Sigmoid colon (tissue), 7 donors: Measurements from ENCODE around the gene BAK1. TPM values are rescaled to one million over a fixed set of nuclear protein-coding genes. Genes with fewer than 3 reads are reported as not detected.

Experiments used
- polyA plus RNA-seq, 3 donors: library from polyadenylated mRNA; stranded (reverse); fragments of 200-250 nt; gene quantifications; one replicate each; pipeline ENCODE4 v1.2.3, GENCODE V29; 2013
- small RNA-seq, 3 donors: library from RNA; depleted of rRNA; stranded (forward); fragments of <200 nt; gene quantifications; one replicate each; pipeline ENCODE3, GENCODE V24; 2016
- total RNA-seq, 4 donors: library from RNA; depleted of rRNA; stranded (reverse); fragments of >200 nt; gene quantifications; one replicate each; pipeline ENCODE4 v1.1.0, GENCODE V29; 2016
- donor health status: healthy with polysubstance abuse.
- donor health status: Bipolar disorder and iron deficiency.
- donor health status: healthy.

Gene BAK1
- total and polyA plus RNA-seq, 7 donors = 8.9 to 160 (median 11.1) TPM

Small RNA genes lying within 50 kb of the gene (small RNA-seq; reads per million reads assigned to genes)
- 0 reads per million in 3 donors for gene RF00017

Other genes with a start within 250 kb of the BAK1 start
- 1 to 10 TPM in 2 of 4 donors, under 1 TPM in 2; 0.49 to 5.5 (median 1.3) TPM for gene KIFC1, start 188.5 kb downstream of the BAK1 start, total RNA-seq
- 10 to 100 TPM in 1 of 3 donors, 1 to 10 TPM in 2; 1.2 to 23.0 (median 4.6) TPM for gene KIFC1, start 188.5 kb downstream of the BAK1 start, polyA plus RNA-seq
- 10 to 100 TPM; 57.1 to 82.3 (median 66.0) TPM for gene PHF1, start 169.3 kb downstream of the BAK1 start, total RNA-seq
- gene PHF1, start 169.3 kb downstream of the BAK1 start, polyA plus RNA-seq = 10 to 100 TPM; 22.4 to 43.2 (median 43.2) TPM
- 100 to 1,000 TPM; 102 to 148 (median 120) TPM for gene CUTA, start 162.2 kb downstream of the BAK1 start, total RNA-seq
- gene CUTA, start 162.2 kb downstream of the BAK1 start, polyA plus RNA-seq = 100 to 1,000 TPM; 110 to 193 (median 153) TPM
- 10 to 100 TPM in 1 of 4 donors, 1 to 10 TPM in 3; 6.4 to 24.6 (median 9.9) TPM for gene SYNGAP1, start 160.2 kb downstream of the BAK1 start, total RNA-seq
- 10 to 100 TPM in 1 of 3 donors, 1 to 10 TPM in 1, under 1 TPM in 1; 0.92 to 17.8 (median 2.4) TPM for gene SYNGAP1, start 160.2 kb downstream of the BAK1 start, polyA plus RNA-seq
- 1 to 10 TPM; 1.1 to 3.6 (median 1.4) TPM for gene ZBTB9, start 125.7 kb downstream of the BAK1 start, total RNA-seq
- 1 to 10 TPM in 2 of 3 donors, under 1 TPM in 1; 0.60 to 4.2 (median 1.8) TPM for gene ZBTB9, start 125.7 kb downstream of the BAK1 start, polyA plus RNA-seq
- gene ITPR3, start 41.0 kb upstream of the BAK1 start, total RNA-seq = 10 to 100 TPM in 1 of 4 donors, 1 to 10 TPM in 3; 7.7 to 16.9 (median 9.0) TPM
- gene ITPR3, start 41.0 kb upstream of the BAK1 start, polyA plus RNA-seq = 10 to 100 TPM; 10.2 to 75.3 (median 20.6) TPM
- gene UQCC2, start 131.4 kb upstream of the BAK1 start, total RNA-seq = 10 to 100 TPM in 3 of 4 donors, 1 to 10 TPM in 1; 9.5 to 34.9 (median 28.7) TPM
- 10 to 100 TPM; 52.3 to 90.9 (median 56.3) TPM for gene UQCC2, start 131.4 kb upstream of the BAK1 start, polyA plus RNA-seq
- gene IP6K3, start 166.6 kb upstream of the BAK1 start, total RNA-seq = 10 to 100 TPM in 1 of 4 donors, 1 to 10 TPM in 3; 4.9 to 10.3 (median 6.4) TPM
- 1 to 10 TPM in 1 of 3 donors, under 1 TPM in 2; 0.46 to 1.1 (median 0.60) TPM for gene IP6K3, start 166.6 kb upstream of the BAK1 start, polyA plus RNA-seq
- 10 to 100 TPM; 31.8 to 42.7 (median 38.8) TPM for gene LEMD2, start 208.9 kb upstream of the BAK1 start, total RNA-seq
- gene LEMD2, start 208.9 kb upstream of the BAK1 start, polyA plus RNA-seq = 10 to 100 TPM; 17.6 to 71.6 (median 18.0) TPM
- gene MLN, start 223.7 kb upstream of the BAK1 start, total RNA-seq = not detected
- gene MLN, start 223.7 kb upstream of the BAK1 start, polyA plus RNA-seq = under 1 TPM in 1 of 3 donors, not detected in 2; 0.48 TPM